ENCODE results near the gene IGSF21.

DNA sequence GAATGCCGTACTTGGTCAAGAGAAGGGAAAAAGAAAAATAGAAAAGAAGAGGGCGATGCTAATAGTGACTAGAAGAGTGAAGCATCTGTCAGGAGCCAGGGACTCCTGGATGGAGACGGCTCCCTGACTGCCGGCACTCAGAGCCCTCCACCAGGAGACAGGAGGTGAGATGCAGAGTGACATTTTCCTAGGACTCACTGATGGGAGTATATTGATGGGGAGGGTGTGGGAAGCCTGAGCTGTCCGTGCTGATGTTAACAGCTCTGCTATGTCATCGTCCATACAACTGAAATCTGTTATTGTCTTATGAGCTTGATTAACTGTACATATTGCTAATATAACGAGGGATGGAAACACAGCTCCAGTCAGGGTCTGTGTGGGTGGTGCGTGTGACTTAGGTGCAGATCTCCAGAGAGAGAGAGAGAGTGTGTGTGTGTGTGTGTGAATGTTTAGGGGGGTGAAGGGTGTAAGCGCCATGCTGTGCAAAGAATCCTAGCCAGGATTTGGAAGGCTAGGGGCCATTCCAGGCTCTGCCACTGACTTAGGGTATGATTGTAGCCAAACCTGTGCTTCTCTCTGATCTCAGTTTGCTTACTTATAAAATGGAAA, 250.1 kb downstream of the IGSF21 start:
- no peak for TF ChIP-seq CTCF (IDR thresholded peaks at IDR 0.05)
- TF ChIP-seq CHD2 (IDR thresholded peaks at IDR 0.05; ENCODE audit: low read length, partially characterized antibody): no peak
- TF ChIP-seq SIN3A (IDR thresholded peaks at IDR 0.05; ENCODE audit: borderline replicate concordance, low read depth, low read length): no peak
- TF ChIP-seq, protein P1, sequence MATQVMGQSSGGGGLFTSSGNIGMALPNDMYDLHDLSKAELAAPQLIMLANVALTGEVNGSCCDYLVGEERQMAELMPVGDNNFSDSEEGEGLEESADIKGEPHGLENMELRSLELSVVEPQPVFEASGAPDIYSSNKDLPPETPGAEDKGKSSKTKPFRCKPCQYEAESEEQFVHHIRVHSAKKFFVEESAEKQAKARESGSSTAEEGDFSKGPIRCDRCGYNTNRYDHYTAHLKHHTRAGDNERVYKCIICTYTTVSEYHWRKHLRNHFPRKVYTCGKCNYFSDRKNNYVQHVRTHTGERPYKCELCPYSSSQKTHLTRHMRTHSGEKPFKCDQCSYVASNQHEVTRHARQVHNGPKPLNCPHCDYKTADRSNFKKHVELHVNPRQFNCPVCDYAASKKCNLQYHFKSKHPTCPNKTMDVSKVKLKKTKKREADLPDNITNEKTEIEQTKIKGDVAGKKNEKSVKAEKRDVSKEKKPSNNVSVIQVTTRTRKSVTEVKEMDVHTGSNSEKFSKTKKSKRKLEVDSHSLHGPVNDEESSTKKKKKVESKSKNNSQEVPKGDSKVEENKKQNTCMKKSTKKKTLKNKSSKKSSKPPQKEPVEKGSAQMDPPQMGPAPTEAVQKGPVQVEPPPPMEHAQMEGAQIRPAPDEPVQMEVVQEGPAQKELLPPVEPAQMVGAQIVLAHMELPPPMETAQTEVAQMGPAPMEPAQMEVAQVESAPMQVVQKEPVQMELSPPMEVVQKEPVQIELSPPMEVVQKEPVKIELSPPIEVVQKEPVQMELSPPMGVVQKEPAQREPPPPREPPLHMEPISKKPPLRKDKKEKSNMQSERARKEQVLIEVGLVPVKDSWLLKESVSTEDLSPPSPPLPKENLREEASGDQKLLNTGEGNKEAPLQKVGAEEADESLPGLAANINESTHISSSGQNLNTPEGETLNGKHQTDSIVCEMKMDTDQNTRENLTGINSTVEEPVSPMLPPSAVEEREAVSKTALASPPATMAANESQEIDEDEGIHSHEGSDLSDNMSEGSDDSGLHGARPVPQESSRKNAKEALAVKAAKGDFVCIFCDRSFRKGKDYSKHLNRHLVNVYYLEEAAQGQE (IDR thresholded peaks at IDR 0.05; ENCODE audit: low read depth, low read length): no peak
